Measurements from ENCODE around the gene CNKSR2. TPM values are rescaled to one million over a fixed set of nuclear protein-coding genes. Genes with fewer than 3 reads are reported as not detected.

The CNKSR2 gene
- total RNA-seq, 1 experiment from 2014 or later: 11.3 TPM

DNA sequence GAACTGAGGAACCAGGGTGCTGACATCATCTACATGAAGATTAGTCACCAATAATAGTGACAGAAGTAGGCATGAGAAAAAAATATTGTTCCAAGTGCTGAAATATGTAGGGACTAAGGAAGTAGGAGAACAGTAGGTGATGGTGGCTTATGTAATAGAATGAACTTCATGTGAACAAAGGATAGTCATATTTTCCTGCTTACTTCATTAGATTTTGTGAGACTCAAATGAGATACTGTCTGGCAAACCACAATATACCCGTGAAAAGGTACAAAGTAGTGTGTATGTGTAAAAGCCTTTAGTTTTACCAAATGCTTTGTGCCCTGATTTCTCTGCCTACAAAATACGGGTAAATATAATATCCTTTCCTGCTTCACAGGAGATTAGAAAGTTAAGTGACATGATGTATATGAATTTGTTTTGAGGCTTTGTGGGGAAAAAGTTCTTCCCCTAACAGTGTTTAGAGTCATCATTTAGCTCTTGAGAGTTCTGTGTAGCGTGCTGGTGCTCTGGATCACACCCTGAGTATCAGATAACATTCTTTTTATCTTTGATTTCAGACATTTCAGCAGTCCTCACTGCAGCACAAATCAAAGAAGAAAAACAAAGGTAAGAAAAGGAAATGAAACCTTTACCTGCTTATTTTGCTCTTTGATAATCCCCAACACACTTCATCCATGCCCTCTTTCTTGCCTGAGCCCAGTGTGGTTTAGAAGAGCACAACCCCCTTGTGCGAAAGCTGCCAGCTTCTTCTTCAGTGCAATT lies 216.0 kb downstream of the CNKSR2 start (continued):
- TF ChIP-seq, protein P1, sequence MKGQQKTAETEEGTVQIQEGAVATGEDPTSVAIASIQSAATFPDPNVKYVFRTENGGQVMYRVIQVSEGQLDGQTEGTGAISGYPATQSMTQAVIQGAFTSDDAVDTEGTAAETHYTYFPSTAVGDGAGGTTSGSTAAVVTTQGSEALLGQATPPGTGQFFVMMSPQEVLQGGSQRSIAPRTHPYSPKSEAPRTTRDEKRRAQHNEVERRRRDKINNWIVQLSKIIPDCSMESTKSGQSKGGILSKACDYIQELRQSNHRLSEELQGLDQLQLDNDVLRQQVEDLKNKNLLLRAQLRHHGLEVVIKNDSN (CRISPR knock-in tag; IDR thresholded peaks at IDR 0.05): no peak
- TF ChIP-seq TEAD4 (CRISPR knock-in tag; IDR thresholded peaks at IDR 0.05) (no peak), RELA (CRISPR knock-in tag; IDR thresholded peaks at IDR 0.05; ENCODE audit: borderline replicate concordance) (no peak), HMGA2 (CRISPR knock-in tag; IDR thresholded peaks at IDR 0.05) (no peak)

DNA sequence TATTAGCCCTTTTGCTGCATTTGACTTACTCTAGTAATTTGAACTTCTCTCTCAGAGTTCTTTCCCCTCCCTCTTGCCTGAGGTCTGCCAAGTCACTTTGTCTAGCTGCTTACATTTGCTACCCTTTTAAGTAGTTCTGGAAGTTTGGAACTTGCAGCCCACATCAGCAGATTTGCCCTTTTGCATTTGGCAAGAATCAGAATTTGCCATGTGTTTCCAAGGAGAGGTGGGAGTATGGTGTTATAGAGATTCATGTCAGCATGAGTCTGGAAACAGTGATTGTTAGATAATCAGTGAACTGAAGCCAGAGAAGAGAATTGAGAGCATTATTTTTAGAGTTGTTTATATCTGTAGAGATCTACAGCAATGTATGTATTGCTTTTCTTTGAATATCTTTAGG lies 231.8 kb downstream of the CNKSR2 start:
- CTCF ChIA-PET: no interaction called here
- Mint-ChIP-seq H3K4me1 (no peaks in the 10 kb centered on the region), H3K36me3 (no peaks in the 10 kb centered on the region), H3K4me3 (no peak overlapping the region), H3K9me3 (no peaks in the 10 kb centered on the region), H3K27me3 (ENCODE audit: low read depth) (no peaks in the 10 kb centered on the region), H3K27ac (no peak overlapping the region)
- POLR2A ChIA-PET: no interaction called here
- ATAC-seq (no peak), DNase-seq (ENCODE audit: low spot score) (no peak)
- TF ChIP-seq KAT7 (CRISPR knock-in tag; IDR thresholded peaks at IDR 0.05; ENCODE audit: borderline replicate concordance) (no peak), ZNF423 (CRISPR knock-in tag; IDR thresholded peaks at IDR 0.05) (no peak), PRRX2 (CRISPR knock-in tag; IDR thresholded peaks at IDR 0.05) (no peak), GTF2I (CRISPR knock-in tag; conservative IDR thresholded peaks at IDR 0.05) (no peak), JAZF1 (CRISPR knock-in tag; IDR thresholded peaks at IDR 0.05) (no peak), NR3C1 (CRISPR knock-in tag; conservative IDR thresholded peaks at IDR 0.05; ENCODE audit: low read depth) (no peak), CREB1 (CRISPR knock-in tag; IDR thresholded peaks at IDR 0.05) (no peak), EMX1 (CRISPR knock-in tag; IDR thresholded peaks at IDR 0.05) (no peak), MXD4 (CRISPR knock-in tag; IDR thresholded peaks at IDR 0.05; ENCODE audit: borderline replicate concordance) (no peak)
- TF ChIP-seq, protein P2, sequence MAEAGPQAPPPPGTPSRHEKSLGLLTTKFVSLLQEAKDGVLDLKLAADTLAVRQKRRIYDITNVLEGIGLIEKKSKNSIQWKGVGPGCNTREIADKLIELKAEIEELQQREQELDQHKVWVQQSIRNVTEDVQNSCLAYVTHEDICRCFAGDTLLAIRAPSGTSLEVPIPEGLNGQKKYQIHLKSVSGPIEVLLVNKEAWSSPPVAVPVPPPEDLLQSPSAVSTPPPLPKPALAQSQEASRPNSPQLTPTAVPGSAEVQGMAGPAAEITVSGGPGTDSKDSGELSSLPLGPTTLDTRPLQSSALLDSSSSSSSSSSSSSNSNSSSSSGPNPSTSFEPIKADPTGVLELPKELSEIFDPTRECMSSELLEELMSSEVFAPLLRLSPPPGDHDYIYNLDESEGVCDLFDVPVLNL (CRISPR knock-in tag; IDR thresholded peaks at IDR 0.05; ENCODE audit: borderline replicate concordance, low read depth): no peak
- TF ChIP-seq, protein P3, sequence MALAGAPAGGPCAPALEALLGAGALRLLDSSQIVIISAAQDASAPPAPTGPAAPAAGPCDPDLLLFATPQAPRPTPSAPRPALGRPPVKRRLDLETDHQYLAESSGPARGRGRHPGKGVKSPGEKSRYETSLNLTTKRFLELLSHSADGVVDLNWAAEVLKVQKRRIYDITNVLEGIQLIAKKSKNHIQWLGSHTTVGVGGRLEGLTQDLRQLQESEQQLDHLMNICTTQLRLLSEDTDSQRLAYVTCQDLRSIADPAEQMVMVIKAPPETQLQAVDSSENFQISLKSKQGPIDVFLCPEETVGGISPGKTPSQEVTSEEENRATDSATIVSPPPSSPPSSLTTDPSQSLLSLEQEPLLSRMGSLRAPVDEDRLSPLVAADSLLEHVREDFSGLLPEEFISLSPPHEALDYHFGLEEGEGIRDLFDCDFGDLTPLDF (CRISPR knock-in tag; IDR thresholded peaks at IDR 0.05): no peak
- TF ChIP-seq, protein P4, sequence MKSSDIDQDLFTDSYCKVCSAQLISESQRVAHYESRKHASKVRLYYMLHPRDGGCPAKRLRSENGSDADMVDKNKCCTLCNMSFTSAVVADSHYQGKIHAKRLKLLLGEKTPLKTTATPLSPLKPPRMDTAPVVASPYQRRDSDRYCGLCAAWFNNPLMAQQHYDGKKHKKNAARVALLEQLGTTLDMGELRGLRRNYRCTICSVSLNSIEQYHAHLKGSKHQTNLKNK (CRISPR knock-in tag; IDR thresholded peaks at IDR 0.05): no peak
- TF ChIP-seq, protein P5, sequence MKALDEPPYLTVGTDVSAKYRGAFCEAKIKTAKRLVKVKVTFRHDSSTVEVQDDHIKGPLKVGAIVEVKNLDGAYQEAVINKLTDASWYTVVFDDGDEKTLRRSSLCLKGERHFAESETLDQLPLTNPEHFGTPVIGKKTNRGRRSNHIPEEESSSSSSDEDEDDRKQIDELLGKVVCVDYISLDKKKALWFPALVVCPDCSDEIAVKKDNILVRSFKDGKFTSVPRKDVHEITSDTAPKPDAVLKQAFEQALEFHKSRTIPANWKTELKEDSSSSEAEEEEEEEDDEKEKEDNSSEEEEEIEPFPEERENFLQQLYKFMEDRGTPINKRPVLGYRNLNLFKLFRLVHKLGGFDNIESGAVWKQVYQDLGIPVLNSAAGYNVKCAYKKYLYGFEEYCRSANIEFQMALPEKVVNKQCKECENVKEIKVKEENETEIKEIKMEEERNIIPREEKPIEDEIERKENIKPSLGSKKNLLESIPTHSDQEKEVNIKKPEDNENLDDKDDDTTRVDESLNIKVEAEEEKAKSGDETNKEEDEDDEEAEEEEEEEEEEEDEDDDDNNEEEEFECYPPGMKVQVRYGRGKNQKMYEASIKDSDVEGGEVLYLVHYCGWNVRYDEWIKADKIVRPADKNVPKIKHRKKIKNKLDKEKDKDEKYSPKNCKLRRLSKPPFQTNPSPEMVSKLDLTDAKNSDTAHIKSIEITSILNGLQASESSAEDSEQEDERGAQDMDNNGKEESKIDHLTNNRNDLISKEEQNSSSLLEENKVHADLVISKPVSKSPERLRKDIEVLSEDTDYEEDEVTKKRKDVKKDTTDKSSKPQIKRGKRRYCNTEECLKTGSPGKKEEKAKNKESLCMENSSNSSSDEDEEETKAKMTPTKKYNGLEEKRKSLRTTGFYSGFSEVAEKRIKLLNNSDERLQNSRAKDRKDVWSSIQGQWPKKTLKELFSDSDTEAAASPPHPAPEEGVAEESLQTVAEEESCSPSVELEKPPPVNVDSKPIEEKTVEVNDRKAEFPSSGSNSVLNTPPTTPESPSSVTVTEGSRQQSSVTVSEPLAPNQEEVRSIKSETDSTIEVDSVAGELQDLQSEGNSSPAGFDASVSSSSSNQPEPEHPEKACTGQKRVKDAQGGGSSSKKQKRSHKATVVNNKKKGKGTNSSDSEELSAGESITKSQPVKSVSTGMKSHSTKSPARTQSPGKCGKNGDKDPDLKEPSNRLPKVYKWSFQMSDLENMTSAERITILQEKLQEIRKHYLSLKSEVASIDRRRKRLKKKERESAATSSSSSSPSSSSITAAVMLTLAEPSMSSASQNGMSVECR (CRISPR knock-in tag; IDR thresholded peaks at IDR 0.05; ENCODE audit: borderline replicate concordance): no peak
- TF ChIP-seq, protein P1 (CRISPR knock-in tag; IDR thresholded peaks at IDR 0.05): no peak
- TF ChIP-seq, protein P6, sequence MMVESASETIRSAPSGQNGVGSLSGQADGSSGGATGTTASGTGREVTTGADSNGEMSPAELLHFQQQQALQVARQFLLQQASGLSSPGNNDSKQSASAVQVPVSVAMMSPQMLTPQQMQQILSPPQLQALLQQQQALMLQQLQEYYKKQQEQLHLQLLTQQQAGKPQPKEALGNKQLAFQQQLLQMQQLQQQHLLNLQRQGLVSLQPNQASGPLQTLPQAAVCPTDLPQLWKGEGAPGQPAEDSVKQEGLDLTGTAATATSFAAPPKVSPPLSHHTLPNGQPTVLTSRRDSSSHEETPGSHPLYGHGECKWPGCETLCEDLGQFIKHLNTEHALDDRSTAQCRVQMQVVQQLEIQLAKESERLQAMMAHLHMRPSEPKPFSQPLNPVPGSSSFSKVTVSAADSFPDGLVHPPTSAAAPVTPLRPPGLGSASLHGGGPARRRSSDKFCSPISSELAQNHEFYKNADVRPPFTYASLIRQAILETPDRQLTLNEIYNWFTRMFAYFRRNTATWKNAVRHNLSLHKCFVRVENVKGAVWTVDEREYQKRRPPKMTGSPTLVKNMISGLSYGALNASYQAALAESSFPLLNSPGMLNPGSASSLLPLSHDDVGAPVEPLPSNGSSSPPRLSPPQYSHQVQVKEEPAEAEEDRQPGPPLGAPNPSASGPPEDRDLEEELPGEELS (CRISPR knock-in tag; IDR thresholded peaks at IDR 0.05): no peak
- TF ChIP-seq, protein P7, sequence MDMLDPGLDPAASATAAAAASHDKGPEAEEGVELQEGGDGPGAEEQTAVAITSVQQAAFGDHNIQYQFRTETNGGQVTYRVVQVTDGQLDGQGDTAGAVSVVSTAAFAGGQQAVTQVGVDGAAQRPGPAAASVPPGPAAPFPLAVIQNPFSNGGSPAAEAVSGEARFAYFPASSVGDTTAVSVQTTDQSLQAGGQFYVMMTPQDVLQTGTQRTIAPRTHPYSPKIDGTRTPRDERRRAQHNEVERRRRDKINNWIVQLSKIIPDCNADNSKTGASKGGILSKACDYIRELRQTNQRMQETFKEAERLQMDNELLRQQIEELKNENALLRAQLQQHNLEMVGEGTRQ (CRISPR knock-in tag; IDR thresholded peaks at IDR 0.05): no peak
- TF ChIP-seq, protein P8, sequence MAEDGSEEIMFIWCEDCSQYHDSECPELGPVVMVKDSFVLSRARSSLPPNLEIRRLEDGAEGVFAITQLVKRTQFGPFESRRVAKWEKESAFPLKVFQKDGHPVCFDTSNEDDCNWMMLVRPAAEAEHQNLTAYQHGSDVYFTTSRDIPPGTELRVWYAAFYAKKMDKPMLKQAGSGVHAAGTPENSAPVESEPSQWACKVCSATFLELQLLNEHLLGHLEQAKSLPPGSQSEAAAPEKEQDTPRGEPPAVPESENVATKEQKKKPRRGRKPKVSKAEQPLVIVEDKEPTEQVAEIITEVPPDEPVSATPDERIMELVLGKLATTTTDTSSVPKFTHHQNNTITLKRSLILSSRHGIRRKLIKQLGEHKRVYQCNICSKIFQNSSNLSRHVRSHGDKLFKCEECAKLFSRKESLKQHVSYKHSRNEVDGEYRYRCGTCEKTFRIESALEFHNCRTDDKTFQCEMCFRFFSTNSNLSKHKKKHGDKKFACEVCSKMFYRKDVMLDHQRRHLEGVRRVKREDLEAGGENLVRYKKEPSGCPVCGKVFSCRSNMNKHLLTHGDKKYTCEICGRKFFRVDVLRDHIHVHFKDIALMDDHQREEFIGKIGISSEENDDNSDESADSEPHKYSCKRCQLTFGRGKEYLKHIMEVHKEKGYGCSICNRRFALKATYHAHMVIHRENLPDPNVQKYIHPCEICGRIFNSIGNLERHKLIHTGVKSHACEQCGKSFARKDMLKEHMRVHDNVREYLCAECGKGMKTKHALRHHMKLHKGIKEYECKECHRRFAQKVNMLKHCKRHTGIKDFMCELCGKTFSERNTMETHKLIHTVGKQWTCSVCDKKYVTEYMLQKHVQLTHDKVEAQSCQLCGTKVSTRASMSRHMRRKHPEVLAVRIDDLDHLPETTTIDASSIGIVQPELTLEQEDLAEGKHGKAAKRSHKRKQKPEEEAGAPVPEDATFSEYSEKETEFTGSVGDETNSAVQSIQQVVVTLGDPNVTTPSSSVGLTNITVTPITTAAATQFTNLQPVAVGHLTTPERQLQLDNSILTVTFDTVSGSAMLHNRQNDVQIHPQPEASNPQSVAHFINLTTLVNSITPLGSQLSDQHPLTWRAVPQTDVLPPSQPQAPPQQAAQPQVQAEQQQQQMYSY (CRISPR knock-in tag; IDR thresholded peaks at IDR 0.05): no peak

Data from WTC11 (cell line).